GM23338 (cell line): ENCODE measurements around the gene ELOVL2. TPM values are rescaled to one million over a fixed set of nuclear protein-coding genes. Genes with fewer than 3 reads are reported as not detected.
A peak's percentile ranks its signal among the peaks of the same experiment; 100 is the strongest.

Experiments used
- ATAC-seq: fragments of 200-7000 bp; cut with Tn5 transposase; 3 replicates; pipeline ENCODE4 v1.9.1; 2020
- DNase-seq: peaks from one replicate; pipeline ENCODE4 v3.0.0-alpha.2; 2015; ENCODE audit warnings: low spot score
- H2AFZ ChIP-seq: fragments of 200-600 bp; sonication (generic); 2 replicates; pipeline ENCODE4 v1.8.0; 2016; ENCODE audit warnings: antibody characterized with exemption, mild to moderate bottlenecking, moderate library complexity
- H3F3A ChIP-seq: fragments of 200-600 bp; sonication (generic); replicated peaks from 2 replicates; pipeline ENCODE4 v1.8.0; 2017; ENCODE audit warnings: antibody characterized with exemption, mixed run types, low read depth
- H3K27ac ChIP-seq: fragments of 200-600 bp; sonication (generic); 2 replicates; pipeline ENCODE4 v1.6.1; 2016; ENCODE audit warnings: low read depth
- H3K27me3 ChIP-seq: fragments of 200-600 bp; sonication (generic); 2 replicates; pipeline ENCODE4 v1.8.0; 2016; ENCODE audit warnings: mild to moderate bottlenecking, mixed run types, moderate library complexity; ENCODE audit not compliant: insufficient read depth
- H3K36me3 ChIP-seq: fragments of 200-600 bp; sonication (generic); 2 replicates; pipeline ENCODE4 v1.8.0; 2016; ENCODE audit warnings: mild to moderate bottlenecking; ENCODE audit not compliant: insufficient read depth
- H3K4me1 ChIP-seq: fragments of 200-600 bp; sonication (generic); 2 replicates; pipeline ENCODE4 v1.8.0; 2016; ENCODE audit warnings: mild to moderate bottlenecking, moderate library complexity; ENCODE audit not compliant: insufficient read depth
- H3K4me2 ChIP-seq: fragments of 200-600 bp; sonication (generic); 2 replicates; pipeline ENCODE4 v1.7.1; 2017; ENCODE audit warnings: mixed run types
- H3K4me3 ChIP-seq: fragments of 200-600 bp; sonication (generic); 2 replicates; pipeline ENCODE4 v1.6.1; 2016; ENCODE audit warnings: mixed run types
- H3K79me2 ChIP-seq: fragments of 200-600 bp; sonication (generic); replicated peaks from 2 replicates; pipeline ENCODE4 v1.8.0; 2017; ENCODE audit warnings: mild to moderate bottlenecking; ENCODE audit not compliant: insufficient read depth
- H3K9me2 ChIP-seq: fragments of 200-600 bp; sonication (generic); 2 replicates; pipeline ENCODE4 v1.8.0; 2017; ENCODE audit not compliant: insufficient read depth
- H4K20me1 ChIP-seq: fragments of 200-600 bp; sonication (generic); replicated peaks from 2 replicates; pipeline ENCODE4 v1.8.0; 2017; ENCODE audit warnings: mild to moderate bottlenecking; ENCODE audit not compliant: insufficient read depth
- H3K27ac Mint-ChIP-seq: 2 replicates; pipeline ENCODE4 v1.8.0; 2020; ENCODE audit warnings: inconsistent platforms, mild to moderate bottlenecking, moderate library complexity, mixed read lengths
- H3K27me3 Mint-ChIP-seq: 3 replicates; pipeline ENCODE4 v1.8.0; 2022; ENCODE audit warnings: low read depth, mild to moderate bottlenecking, moderate library complexity, mixed read lengths, inconsistent platforms; ENCODE audit not compliant: insufficient read depth, poor library complexity
- H3K36me3 Mint-ChIP-seq: 3 replicates; pipeline ENCODE4 v1.8.0; 2021; ENCODE audit warnings: low read depth, mild to moderate bottlenecking, inconsistent platforms, moderate library complexity, mixed read lengths
- H3K4me1 Mint-ChIP-seq: 3 replicates; pipeline ENCODE4 v1.8.0; 2020; ENCODE audit warnings: mild to moderate bottlenecking, inconsistent platforms, mixed read lengths
- H3K4me3 Mint-ChIP-seq: 3 replicates; pipeline ENCODE4 v1.8.0; 2021; ENCODE audit warnings: moderate library complexity, mild to moderate bottlenecking, inconsistent platforms, mixed read lengths
- H3K9me3 Mint-ChIP-seq: 3 replicates; pipeline ENCODE4 v1.8.0; 2020; ENCODE audit warnings: moderate library complexity, mild to moderate bottlenecking, inconsistent platforms, mixed read lengths
- CREB1 ChIP-seq: fragments of 250-450 bp; sonication (Bioruptor Pico); IDR thresholded peaks from 2 replicates; pipeline ENCODE4 v1.5.0; 2020; ENCODE audit warnings: low read depth, mild to moderate bottlenecking, moderate library complexity
- CTCF ChIP-seq, 2 experiments: fragments of 200-600 bp in 1 of 2; sonication (generic) in 1 of 2; conservative IDR thresholded peaks; 2 replicates each; pipeline versions ENCODE4 v1.5.1 to v1.6.1; 2016 to 2017; ENCODE audit warnings: antibody characterized with exemption in 2 of 2, low read depth in 2 of 2, mild to moderate bottlenecking in 2 of 2, moderate library complexity in 1 of 2
- ETS1 ChIP-seq: IDR thresholded peaks from 2 replicates; pipeline ENCODE4 v1.6.1; 2016; ENCODE audit warnings: antibody characterized with exemption
- EZH2 ChIP-seq: fragments of 200-600 bp; sonication (generic); IDR thresholded peaks from one replicate; pipeline ENCODE4 v1.8.0; 2017; ENCODE audit warnings: antibody characterized with exemption, mild to moderate bottlenecking, low read depth; ENCODE audit not compliant: unreplicated experiment
- EZH2phosphoT487 ChIP-seq: fragments of 200-600 bp; sonication (generic); IDR thresholded peaks from one replicate; pipeline ENCODE4 v1.8.1; 2018; ENCODE audit warnings: antibody characterized with exemption; ENCODE audit not compliant: unreplicated experiment
- JUNB ChIP-seq: IDR thresholded peaks from one replicate; pipeline ENCODE4 v1.6.1; 2016; ENCODE audit warnings: antibody characterized with exemption; ENCODE audit not compliant: unreplicated experiment
- NANOG ChIP-seq: IDR thresholded peaks from 2 replicates; pipeline ENCODE4 v1.6.1; 2016; ENCODE audit warnings: antibody characterized with exemption, borderline replicate concordance
- POLR2AphosphoS5 ChIP-seq: IDR thresholded peaks from 2 replicates; pipeline ENCODE4 v1.6.1; 2016; ENCODE audit warnings: antibody characterized with exemption, low read depth
- REST ChIP-seq: IDR thresholded peaks from one replicate; pipeline ENCODE4 v1.6.1; 2018; ENCODE audit warnings: antibody characterized with exemption; ENCODE audit not compliant: unreplicated experiment
- STAT1 ChIP-seq: IDR thresholded peaks from one replicate; pipeline ENCODE4 v1.6.1; 2016; ENCODE audit warnings: antibody characterized with exemption; ENCODE audit not compliant: unreplicated experiment
- ZNF114 ChIP-seq: fragments of 250-450 bp; sonication (Bioruptor Pico); IDR thresholded peaks from 2 replicates; pipeline ENCODE4 v1.5.0; 2020; ENCODE audit warnings: mild to moderate bottlenecking, moderate library complexity
- ZNF331 ChIP-seq: fragments of 250-450 bp; sonication (Bioruptor Pico); IDR thresholded peaks from 2 replicates; pipeline ENCODE4 v1.5.0; 2020; ENCODE audit warnings: low read depth, mild to moderate bottlenecking, moderate library complexity
- ZNF462 ChIP-seq: fragments of 250-450 bp; sonication (Bioruptor Pico); IDR thresholded peaks from 2 replicates; pipeline ENCODE4 v1.5.0; 2020; ENCODE audit warnings: mild to moderate bottlenecking, moderate library complexity
- polyA plus RNA-seq: library from polyadenylated mRNA; unstranded; fragments of >200 nt; fragmentation: Nextera tagmentation; extraction: Ambion mirVana; gene quantifications from 2 replicates; pipeline ENCODE4 v1.2.1, GENCODE V29; 2016
- total RNA-seq: library from RNA; depleted of rRNA; stranded (reverse); fragments of >200 nt; shearing (Covaris generic); gene quantifications from 2 replicates; pipeline ENCODE4 v1.2.3, GENCODE V29; 2014

The ELOVL2 gene
- total and polyA plus RNA-seq, 2 experiments from 2014 or later, result 1.2 to 1.6 TPM

- Histone ChIP-seq H3K4me2 (0 out of 2 replicates have a peak overlapping the region, but pooled peaks have one; percentile 20), H3K9me2 (no peaks in the 10 kb centered on the region), H3K36me3 (no peaks in the 10 kb centered on the region), H2AFZ (peak overlapping the region; percentile 81), H3F3A (no peaks in the 10 kb centered on the region), H3K79me2 (no peaks in the 10 kb centered on the region), H3K4me3 (no peak overlapping the region), H3K27ac (no peak overlapping the region), H3K27me3 (peaks cover 16% of the 10 kb centered on the region), H4K20me1 (no peaks in the 10 kb centered on the region), H3K4me1 (peaks cover 16% of the 10 kb centered on the region; the same call in 1 of the 2 replicates)
- peaks cover 11% of the 10 kb centered on the region for H3K4me1 Mint-ChIP-seq
- no peak overlapping the region for H3K4me3 Mint-ChIP-seq
- DNase-seq (no peak), ATAC-seq (no peak)
- TF ChIP-seq POLR2AphosphoS5 (no peak), ZNF331 (CRISPR knock-in tag) (no peak), EZH2 (no peak), ZNF462 (CRISPR knock-in tag) (no peak), NANOG (no peak), EZH2phosphoT487 (no peak), REST (no peak), ZNF114 (no peak), STAT1 (no peak), CREB1 (CRISPR knock-in tag) (no peak), CTCF (conservative IDR thresholded peaks at IDR 0.05; ENCODE audit: low read depth in 2 of 2) (no peak), ETS1 (no peak), JUNB (no peak)
- H3K9me3 Mint-ChIP-seq, result no peaks in the 10 kb centered on the region
- H3K36me3 Mint-ChIP-seq, result no peaks in the 10 kb centered on the region
- no peak overlapping the region for H3K27ac Mint-ChIP-seq
- peaks cover 5% of the 10 kb centered on the region for H3K27me3 Mint-ChIP-seq
Measured at GRCh38 chr6:11036351-11036740, 7.8 kb downstream of the ELOVL2 start.
